ENCODE measurements around the gene MRPL28.
A peak's percentile ranks its signal among the peaks of the same experiment; 100 is the strongest.
"Not testable (repeated sequence)": the region's sequence is repeated elsewhere in the genome, so short reads cannot be mapped to it uniquely, and the experiment has no call there.

Gene MRPL28

DNA sequence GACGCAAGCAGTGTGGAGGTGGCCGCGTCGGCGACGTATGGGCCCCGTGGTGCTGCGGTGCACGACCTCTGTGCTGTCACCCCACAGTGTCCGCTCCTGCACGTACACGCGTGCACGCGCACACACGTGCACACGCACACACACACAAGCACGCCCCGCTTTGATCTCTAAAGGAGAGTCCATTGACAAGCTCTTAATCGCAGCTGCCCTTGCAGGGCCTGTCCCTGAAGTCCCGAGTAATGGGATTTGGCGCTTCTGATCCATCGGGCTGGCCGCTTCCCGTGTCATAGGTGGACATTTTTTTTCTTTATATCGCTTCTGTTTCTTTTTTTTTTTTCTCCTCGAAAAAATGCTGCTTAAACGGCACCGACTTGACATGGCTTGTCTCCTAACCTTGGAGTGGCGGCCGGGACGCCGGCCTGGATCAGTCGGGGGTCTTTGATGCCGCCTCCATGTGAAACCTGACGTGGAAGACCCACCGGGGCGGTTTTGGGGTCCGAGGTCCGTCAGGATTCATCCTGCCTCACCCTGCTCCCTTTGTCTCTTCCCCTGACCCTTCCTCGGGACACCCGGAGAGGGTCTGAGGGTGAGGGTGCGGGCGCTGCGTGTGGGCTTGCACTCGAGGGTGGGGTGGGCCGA is 9.5 kb downstream of the MRPL28 start:
- no peak for DNase-seq (ENCODE audit: low read depth, low spot score)

DNA sequence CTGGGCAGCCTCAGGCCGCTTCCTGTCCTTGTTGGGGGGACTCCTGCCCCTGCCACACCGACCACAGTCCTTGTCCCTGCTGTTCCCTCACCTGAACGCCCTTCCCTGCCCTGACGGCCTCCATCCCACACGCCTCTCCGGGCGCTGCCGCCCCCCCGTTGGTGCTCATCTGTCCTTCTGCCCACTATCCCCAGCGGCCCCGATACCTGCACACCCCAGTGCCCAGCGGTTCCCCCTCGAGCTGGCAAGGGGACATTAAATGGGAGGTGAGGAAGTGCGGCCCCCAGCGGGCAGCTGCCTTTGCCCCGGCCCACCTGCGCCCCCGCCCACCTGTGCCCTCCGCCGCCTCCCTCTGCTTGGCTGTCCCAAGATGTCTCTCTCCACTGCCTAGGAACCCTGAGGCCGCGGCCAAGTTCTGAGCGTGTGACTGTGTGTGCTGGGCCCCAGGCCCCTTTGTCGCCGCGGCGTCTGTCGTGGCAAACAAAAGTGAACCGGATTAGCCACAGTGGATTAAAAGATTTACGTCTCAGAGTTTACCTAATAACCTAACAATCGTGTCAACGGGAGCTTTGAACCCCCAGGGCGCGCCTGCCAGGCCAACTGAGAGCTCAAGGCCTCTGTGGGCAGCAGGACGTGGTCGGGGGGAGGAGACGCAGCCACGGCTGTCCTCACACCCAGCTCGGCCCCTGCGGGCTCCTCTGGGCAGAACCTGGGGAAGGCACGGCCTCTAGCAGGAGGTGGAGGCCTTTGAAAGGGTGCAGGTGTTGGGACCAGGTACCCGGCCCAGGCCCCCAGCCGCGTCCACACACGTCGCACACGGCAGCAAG is 10.3 kb downstream of the MRPL28 start:
- DNase-seq (ENCODE audit: low read depth, low spot score): no peak

- no peak for DNase-seq (ENCODE audit: low read depth, low spot score)
Observed at GRCh38 chr16:359067-359763, 11.1 kb downstream of the MRPL28 start.

GRCh38 chr16:356741-357140 is 13.6 kb downstream of the MRPL28 start:
- no peak for DNase-seq (ENCODE audit: low read depth, low spot score)

DNA sequence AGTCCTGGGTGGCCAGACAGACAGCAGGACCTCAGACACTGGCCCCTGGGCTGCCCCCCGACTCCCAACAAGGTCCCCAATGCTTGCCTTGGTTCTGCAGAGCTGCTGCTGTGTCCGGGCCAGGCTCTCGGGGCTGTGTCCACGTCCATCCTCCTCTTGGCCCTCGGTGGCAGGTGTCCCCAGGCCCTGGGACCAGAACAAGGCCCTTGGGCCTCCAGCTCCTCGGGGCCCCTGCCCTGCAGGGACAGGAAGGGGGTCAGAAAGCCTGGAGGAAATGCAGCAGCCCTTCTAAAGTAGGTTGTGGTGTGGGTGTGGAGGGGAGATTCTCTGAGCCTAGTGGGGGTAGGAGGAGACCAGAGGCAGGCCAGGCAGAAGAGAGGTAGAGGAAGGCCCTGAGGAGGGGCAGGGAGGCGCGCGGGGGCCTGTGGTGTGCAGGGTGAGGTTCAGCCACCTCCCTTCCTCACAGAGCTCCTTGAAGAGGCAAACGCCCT is 15.3 kb downstream of the MRPL28 start:
- DNase-seq (ENCODE audit: low read depth, low spot score): no peak

GRCh38 chr16:354291-354881 is 16.0 kb downstream of the MRPL28 start:
- DNase-seq (ENCODE audit: low read depth, low spot score): no peak

DNA sequence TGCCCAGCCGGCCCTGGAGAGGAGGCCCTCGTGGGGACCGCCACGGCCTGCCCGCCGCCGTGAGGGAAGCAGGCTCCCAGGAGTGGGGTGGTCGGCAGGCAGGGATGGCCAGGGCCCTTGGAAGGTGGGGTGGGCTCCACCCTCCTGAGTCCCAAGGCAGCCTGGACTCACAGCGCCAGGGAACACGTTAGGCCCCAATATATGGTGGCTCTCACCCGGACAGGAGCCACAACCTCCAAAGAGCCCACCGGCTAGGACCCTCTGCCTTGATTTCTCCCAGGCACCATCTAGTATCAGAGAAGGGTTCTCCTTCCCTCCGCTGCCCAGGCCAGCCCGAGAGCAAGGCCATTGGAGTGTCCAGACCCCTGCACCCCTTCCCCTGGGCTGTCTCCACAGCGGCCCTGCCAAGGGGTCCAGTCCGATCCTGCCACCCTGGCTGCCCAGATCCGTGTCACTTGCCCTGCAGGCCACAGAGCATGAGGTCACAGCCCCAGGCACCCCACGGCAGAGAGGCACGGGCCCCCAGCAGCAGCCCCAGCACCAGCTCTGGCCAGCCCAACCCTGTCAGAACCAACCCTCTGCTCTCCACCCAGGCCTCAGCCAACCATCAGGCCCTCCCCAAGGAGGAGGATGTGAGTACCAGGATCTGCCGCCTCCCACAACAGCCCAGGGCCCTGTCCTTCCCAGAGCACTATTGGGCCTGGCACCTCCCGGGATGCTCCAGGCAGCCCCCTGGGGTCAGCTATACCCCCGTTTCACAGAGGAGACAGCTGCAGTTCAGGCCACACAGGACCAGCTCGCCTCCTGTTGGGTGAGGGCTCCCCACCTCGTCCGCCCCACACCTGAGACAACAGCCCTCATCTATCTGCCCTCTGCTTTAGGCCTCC is 16.7 kb downstream of the MRPL28 start:
- no peak for DNase-seq (ENCODE audit: low read depth, low spot score)

- DNase-seq (ENCODE audit: low read depth, low spot score): peak; percentile 25
Observed at GRCh38 chr16:352547-353403, 17.6 kb downstream of the MRPL28 start, which contains the start of gene AXIN1. AXIN1 (minus strand) TSS chr16:352723; CDS start chr16:347025, 5,698 bp downstream.

- no peak for DNase-seq (ENCODE audit: low read depth, low spot score)
Observed at GRCh38 chr16:351804-352520, 18.4 kb downstream of the MRPL28 start.

- DNase-seq (ENCODE audit: low read depth, low spot score): no peak
Observed at GRCh38 chr16:350203-350602, 20.1 kb downstream of the MRPL28 start.

DNA sequence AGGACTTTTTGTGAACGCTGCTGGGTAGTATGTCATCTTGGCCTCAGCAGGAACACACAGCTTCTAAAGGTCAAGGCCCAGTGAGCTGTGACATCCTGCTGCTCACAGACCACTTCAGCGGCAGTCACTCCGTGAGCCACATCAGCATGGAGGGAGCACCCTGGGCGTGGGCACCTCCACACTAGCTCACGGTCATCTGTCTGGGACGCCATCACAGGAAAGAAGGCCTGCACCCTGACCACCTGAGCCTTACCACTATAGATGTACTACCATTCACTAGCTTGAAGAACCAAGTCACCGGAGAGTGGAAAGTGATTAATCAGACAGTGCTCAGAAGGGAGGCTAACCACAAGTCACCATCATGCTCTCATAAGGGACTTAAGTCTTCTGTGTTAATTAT is 21.1 kb downstream of the MRPL28 start:
- DNase-seq (ENCODE audit: low read depth, low spot score): no peak

DNA sequence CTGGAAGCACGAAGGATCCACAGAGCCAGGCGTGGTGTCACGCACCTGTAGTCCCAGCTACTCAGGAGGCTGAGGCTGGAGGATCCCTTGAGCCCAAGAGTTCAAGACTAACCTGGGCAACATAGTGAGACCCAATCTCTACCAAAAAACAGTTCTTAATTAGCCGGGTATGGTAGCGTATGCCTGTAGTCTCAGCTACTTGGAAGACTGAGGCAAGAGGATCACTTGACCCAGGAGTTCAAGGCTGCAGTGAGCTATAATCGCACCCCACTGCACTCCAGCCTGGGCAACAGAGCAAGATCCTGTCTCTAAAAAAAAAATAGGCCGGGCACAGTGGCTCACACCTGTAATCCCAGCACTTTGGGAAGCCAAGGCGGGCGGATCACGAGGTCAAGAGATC is 21.8 kb downstream of the MRPL28 start:
- DNase-seq (ENCODE audit: low read depth, low spot score): not testable (repeated sequence)

- DNase-seq (ENCODE audit: low read depth, low spot score): no peak
Observed at GRCh38 chr16:347203-347602, 23.1 kb downstream of the MRPL28 start.

- no peak for DNase-seq (ENCODE audit: low read depth, low spot score)
Observed at GRCh38 chr16:346587-346986, 23.8 kb downstream of the MRPL28 start.

- no peak for DNase-seq (ENCODE audit: low read depth, low spot score)
Observed at GRCh38 chr16:345772-346171, 24.6 kb downstream of the MRPL28 start.

DNA sequence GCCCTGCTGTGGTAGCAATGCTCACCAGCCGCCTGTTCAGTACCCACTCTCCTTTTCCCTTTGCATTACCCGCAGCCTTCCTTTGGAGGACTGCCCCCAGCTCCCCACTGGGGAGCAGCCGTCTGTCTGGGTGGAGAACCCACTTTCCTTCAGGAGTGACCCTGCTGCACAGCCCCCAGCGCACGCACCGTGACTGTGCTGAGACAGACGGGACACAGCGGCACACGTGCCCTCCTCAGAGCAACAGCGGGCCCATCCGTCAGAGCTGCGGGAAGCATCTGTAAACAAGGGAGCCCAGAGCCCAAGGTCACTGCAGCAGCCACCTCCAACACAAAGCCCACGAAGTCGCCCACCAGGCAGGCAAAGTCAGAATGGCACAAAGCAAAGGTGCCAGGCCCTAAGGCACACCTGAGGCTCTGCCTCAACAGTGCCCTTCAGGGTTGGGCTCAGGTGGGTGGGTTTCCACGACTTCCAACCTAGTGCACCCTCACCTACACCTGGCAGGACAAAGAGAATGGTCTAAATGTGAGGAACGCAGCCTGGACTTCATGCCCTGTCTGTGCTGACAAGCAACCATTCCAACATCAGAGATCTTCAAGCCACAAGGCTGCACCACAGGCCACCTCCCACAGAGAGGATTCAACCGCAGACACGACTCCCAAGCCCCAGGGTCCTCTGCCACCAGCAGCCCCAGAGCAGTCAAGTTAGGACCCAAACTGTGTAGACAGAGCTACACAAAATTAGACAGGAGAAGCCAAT is 27.7 kb downstream of the MRPL28 start:
- no peak for DNase-seq (ENCODE audit: low read depth, low spot score)

DNA sequence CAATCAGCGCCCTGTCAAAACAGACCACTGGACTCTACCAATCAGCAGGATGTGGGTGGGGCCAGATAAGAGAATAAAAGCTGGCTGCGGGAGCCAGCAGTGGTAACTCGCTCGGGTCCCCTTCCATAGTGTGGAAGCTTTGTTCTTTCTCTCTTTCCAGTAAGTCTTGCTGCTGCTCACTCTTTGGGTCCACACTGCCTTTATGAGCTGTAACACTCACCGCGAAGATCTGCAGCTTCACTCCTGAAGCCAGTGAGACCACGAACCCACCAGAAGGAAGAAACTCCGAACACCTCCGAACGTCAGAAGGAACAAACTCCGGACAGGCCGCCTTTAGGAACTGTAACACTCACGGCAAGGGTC is 28.4 kb downstream of the MRPL28 start:
- DNase-seq (ENCODE audit: low read depth, low spot score): not testable (repeated sequence)

DNA sequence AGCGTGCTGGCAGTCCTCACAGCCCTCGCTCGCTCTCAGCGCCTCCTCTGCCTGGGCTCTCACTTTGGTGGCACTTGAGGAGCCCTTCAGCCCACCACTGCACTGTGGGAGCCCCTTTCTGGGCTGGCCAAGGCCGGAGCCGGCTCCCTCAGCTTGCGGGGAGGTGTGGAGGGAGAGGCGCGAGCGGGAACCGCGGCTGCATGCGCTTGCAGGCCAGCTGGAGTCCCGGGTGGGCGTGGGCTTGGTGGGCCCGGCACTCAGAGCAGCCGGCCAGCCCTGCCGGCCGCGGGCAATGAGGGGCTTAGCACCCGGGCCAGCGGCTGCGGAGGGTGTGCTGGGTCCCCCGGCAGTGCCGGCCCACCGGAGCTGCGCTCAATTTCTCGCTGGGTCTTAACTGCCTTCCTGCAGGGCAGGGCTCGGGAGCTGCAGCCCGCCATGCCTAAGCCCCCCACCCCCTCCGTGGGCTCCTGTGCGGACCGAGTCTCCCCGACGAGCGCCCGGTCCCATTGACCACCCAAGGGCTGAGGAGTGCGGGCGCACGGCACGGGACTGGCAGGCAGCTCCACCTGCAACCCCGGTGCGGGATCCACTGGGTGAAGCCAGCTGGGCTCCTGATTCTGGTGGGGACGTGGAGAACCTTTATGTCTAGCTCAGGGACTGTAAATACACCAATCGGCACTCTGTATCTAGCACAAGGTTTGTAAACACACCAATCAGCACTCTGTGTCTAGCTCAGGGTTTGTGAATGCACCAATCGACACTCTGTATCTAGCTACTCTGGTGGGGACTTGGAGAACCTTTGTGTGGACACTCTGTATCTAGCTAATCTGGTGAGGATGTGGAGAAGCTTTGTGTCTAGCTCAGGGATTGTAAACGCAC is 29.0 kb downstream of the MRPL28 start:
- DNase-seq (ENCODE audit: low read depth, low spot score): not testable (repeated sequence)

Data from iPS DF 19.7 (cell line).